ENCODE results near the gene SRSF10.

Gene SRSF10

DNA sequence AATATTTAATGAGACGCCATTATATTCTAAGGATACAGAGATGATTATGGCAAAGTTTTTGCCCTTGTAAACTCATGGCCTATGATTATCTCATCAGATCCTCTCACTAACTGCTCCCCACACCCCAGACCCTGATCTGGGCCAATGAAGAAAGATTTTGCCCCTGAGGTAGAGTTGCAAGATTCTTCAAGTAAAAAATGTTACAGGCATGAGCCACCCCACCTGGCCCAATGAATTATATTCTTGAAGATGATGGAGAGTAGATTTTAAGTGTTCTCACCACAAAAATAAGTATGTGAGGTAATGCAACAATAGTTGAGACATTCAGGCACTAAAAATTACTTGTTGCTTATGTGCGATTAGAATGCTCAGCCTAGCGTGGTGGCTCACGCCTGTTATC, 65.2 kb downstream of the SRSF10 start:
- in situ Hi-C loops (cut with HindIII; ENCODE audit: low sequenced_read_pairs) = no loop called here
